GM12864 (cell line): ENCODE measurements around the gene SLC22A1.
A peak's percentile ranks its signal among the peaks of the same experiment; 100 is the strongest.
"Not testable (repeated sequence)": the region's sequence is repeated elsewhere in the genome, so short reads cannot be mapped to it uniquely, and the experiment has no call there.

Experiments used
- DNase-seq: peaks from one replicate; pipeline ENCODE4 v3.0.0-alpha.2; 2011; ENCODE audit warnings: low read depth
- H3K4me3 ChIP-seq: 2 replicates; pipeline ENCODE4 v1.5.1; 2011; ENCODE audit warnings: mild to moderate bottlenecking, low read depth, low read length, control low read depth
- CTCF ChIP-seq: IDR thresholded peaks from 2 replicates; pipeline ENCODE4 v1.5.1; 2011; ENCODE audit warnings: low read depth, mild to moderate bottlenecking, moderate library complexity, low read length, control low read depth, inconsistent platforms; ENCODE audit errors: missing control alignments

SLC22A1 gene

GRCh38 chr6:160088069-160088783, 33.4 kb upstream of the SLC22A1 start:
- H3K4me3 ChIP-seq: no peak overlapping the region
- TF ChIP-seq CTCF: peak; percentile 21
- DNase-seq: no peak

DNA sequence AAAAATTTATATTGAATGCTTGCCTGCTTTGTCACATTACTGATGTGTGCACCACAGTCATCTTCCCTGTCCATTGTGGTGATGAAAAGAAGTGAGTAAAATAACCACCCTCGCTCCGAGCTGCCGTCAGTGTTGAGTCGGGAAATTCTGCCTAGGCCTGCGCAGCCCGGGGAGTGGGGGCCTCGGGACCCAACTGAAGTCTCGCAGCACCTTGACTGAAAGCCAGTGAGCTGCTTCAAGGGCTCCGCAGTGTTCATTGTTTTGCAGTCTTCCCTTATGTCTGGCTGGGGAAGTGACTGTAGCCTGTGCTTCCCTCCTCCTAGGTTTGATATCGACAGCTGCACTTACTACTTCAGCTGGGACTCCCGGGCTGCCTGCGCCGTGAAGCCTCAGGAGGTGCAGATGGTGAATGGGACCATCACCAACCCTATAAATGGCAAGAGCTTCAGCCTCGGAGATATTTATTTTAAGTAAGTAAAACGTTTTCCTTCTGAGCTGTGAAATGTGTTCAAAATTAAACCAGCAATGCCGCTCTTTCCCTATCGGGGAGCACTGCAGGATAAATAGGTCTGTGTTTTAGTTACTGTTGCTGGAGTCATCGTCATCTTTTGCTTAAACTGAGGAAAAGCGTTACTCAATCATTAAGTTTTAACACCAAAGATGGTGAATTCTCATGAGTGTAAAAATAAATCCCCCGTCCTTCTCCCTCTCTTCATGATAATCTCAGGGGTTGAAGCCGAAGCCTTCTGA, 32.7 kb upstream of the SLC22A1 start:
- TF ChIP-seq CTCF: no peak
- H3K4me3 ChIP-seq: no peak overlapping the region
- no peak for DNase-seq

- H3K4me3 ChIP-seq: no peak overlapping the region
- no peak for TF ChIP-seq CTCF
- DNase-seq: no peak
These were observed 32.1 kb upstream of the SLC22A1 start for GRCh38 chr6:160089534-160089897.

GRCh38 chr6:160090442-160091239, 31.0 kb upstream of the SLC22A1 start:
- not testable (repeated sequence) for DNase-seq, H3K4me3 ChIP-seq

GRCh38 chr6:160092176-160092575, 29.4 kb upstream of the SLC22A1 start:
- DNase-seq, H3K4me3 ChIP-seq: not testable (repeated sequence)

DNA sequence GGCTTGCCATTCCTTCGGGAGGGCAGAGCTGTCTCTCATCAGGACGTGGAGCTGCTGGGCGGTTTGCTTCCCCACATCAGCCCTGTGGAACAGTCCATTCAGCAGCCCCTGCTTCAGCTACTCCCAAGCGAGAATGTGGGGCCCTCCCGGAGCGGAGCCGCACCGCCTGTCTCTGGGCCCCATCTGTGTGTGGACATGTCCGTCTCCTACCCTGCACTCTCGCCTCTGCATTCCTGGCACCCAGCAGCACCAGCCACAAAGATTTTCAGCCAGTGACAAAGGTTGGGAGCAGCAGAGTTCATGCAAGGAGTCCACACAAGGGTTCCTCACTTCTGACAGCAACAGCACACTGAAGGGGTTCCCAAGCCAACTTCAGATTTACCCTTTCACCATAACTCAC, 29.0 kb upstream of the SLC22A1 start:
- TF ChIP-seq CTCF: no peak
- H3K4me3 ChIP-seq: no peak overlapping the region
- DNase-seq: no peak

GRCh38 chr6:160093061-160093460, 28.6 kb upstream of the SLC22A1 start:
- DNase-seq: no peak
- no peak for TF ChIP-seq CTCF
- no peak overlapping the region for H3K4me3 ChIP-seq
